Measurements from ENCODE around the gene UROC1. TPM values are rescaled to one million over a fixed set of nuclear protein-coding genes. Genes with fewer than 3 reads are reported as not detected.
A peak's percentile ranks its signal among the peaks of the same experiment; 100 is the strongest.

UROC1 gene
- total RNA-seq, 1 donor from 2014 or later: not detected

DNA sequence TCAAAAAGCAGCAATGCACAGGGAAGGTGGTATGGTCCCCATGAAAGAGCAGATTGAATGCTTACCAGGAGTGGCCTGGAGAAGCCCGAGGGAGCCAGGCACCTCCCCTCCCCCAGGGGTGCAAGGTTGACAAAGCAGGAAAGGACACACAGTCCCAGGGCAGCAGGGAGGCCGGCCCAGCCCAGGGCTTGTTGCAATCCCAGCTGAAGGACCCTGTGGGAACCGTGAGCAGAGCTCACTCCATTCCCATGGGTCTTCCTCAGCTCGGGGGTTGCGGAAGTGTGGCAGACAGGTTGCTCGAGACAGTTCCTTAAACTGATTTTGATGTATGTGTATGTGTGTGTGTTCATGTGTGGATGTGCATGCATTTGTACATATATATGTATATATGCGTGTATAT is 15.8 kb downstream of the UROC1 start:
- Mint-ChIP-seq H3K36me3 (ENCODE audit: low read depth) (no peaks in the 10 kb centered on the region), H3K4me1 (peaks cover 2% of the 10 kb centered on the region), H3K4me3 (no peak overlapping the region), H3K27ac (no peak overlapping the region), H3K9me3 (no peaks in the 10 kb centered on the region), H3K27me3 (peaks cover 3% of the 10 kb centered on the region)
- intact Hi-C loops (cut with micrococcal nuclease): no loop called here
- CTCF ChIA-PET: no interaction called here
- POLR2A ChIA-PET: no interaction called here
- TF ChIP-seq, protein P1, sequence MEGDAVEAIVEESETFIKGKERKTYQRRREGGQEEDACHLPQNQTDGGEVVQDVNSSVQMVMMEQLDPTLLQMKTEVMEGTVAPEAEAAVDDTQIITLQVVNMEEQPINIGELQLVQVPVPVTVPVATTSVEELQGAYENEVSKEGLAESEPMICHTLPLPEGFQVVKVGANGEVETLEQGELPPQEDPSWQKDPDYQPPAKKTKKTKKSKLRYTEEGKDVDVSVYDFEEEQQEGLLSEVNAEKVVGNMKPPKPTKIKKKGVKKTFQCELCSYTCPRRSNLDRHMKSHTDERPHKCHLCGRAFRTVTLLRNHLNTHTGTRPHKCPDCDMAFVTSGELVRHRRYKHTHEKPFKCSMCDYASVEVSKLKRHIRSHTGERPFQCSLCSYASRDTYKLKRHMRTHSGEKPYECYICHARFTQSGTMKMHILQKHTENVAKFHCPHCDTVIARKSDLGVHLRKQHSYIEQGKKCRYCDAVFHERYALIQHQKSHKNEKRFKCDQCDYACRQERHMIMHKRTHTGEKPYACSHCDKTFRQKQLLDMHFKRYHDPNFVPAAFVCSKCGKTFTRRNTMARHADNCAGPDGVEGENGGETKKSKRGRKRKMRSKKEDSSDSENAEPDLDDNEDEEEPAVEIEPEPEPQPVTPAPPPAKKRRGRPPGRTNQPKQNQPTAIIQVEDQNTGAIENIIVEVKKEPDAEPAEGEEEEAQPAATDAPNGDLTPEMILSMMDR (IDR thresholded peaks at IDR 0.05): no peak
- ATAC-seq (ENCODE audit: low read depth): peak; percentile 34
- DNase-seq: no peak

DNA sequence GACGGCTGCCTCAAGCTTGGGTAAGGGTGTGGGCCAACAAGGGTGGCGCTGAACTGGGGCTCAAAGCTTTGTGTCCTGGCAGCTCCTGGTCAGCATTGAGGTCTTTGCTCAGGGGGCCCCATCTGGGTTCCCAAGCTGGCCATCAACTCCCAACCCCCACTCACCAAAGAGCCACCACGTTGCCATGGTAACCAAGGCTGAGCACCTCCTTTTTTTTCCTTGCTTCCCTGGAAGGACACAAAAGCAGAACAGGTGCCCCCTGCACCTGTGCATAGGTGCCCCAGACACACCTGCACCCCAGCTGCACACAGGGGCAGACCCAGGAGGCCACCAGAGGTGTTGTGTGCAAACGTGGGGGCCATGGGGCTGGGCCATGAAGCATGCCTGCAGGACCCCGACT is 16.5 kb downstream of the UROC1 start:
- TF ChIP-seq, protein P1 (IDR thresholded peaks at IDR 0.05): no peak
- Mint-ChIP-seq H3K36me3 (ENCODE audit: low read depth) (no peaks in the 10 kb centered on the region), H3K27ac (no peak overlapping the region), H3K4me1 (peaks cover 2% of the 10 kb centered on the region), H3K4me3 (no peak overlapping the region), H3K9me3 (no peaks in the 10 kb centered on the region), H3K27me3 (peaks cover 3% of the 10 kb centered on the region)
- intact Hi-C loops (cut with micrococcal nuclease): no loop called here
- ChIA-PET POLR2A (no interaction called here), CTCF (no interaction called here)
- no peak for ATAC-seq (ENCODE audit: low read depth)
- DNase-seq: no peak

- Mint-ChIP-seq H3K27ac (no peak overlapping the region), H3K36me3 (ENCODE audit: low read depth) (no peaks in the 10 kb centered on the region), H3K4me1 (peaks cover 2% of the 10 kb centered on the region), H3K4me3 (no peak overlapping the region), H3K9me3 (no peaks in the 10 kb centered on the region), H3K27me3 (no peaks in the 10 kb centered on the region)
- POLR2A ChIA-PET: no interaction called here
- no peak for ATAC-seq (ENCODE audit: low read depth)
- CTCF ChIA-PET: no interaction called here
- TF ChIP-seq, protein P1 (IDR thresholded peaks at IDR 0.05): no peak
- no peak for DNase-seq
- intact Hi-C loops (cut with micrococcal nuclease): no loop called here
Measured at GRCh38 chr3:126500016-126500415, 17.6 kb downstream of the UROC1 start.

DNA sequence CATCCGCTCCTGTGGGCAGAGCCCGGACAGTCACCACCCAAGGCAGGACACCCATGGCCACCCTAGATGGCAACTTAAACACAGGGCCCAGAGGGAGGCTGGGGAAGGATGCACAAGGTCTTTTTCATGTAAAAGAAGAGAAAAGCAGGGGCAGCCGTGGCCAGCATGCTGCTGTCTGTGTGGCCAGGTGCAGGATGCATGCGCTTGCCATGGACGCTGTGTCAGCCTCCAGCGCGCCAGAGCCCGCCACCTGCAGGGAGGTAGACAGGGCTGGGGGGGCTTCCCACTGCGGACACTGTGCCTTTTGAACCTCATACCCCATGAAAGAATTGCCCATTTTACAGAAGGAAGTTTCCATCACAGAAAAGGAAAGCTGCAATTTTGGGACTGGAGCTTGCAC is 18.2 kb downstream of the UROC1 start:
- CTCF ChIA-PET: no interaction called here

DNA sequence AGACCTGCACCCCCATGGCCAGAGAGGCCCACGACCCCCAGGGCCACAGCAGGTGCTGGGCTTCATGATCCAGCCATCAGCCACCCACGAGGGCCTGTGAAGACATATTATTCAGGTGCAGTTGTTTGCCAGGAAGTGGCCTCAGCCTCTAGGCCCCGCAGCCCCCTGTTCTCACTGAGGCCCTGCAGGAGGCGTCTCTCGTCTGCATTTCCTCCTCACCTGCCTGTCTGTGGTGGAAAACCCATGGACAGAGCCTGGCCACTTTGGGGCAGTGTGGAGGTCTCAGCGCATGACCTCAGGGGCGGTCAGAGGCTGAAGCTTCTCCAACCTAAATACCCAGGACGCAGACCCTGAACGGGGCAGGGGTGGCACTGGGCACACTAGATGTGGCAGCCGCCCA is 18.6 kb downstream of the UROC1 start:
- H3K4me3 Mint-ChIP-seq: no peak overlapping the region
- H3K36me3 Mint-ChIP-seq (ENCODE audit: low read depth): no peaks in the 10 kb centered on the region
- ATAC-seq (ENCODE audit: low read depth) (no peak), DNase-seq (no peak)
- H3K27me3 Mint-ChIP-seq: no peaks in the 10 kb centered on the region
- H3K9me3 Mint-ChIP-seq: no peaks in the 10 kb centered on the region
- ChIA-PET POLR2A (no interaction called here), CTCF (no interaction called here)
- H3K4me1 Mint-ChIP-seq: peaks cover 2% of the 10 kb centered on the region
- TF ChIP-seq, protein P1 (IDR thresholded peaks at IDR 0.05): no peak
- H3K27ac Mint-ChIP-seq: no peak overlapping the region
- intact Hi-C loops (cut with micrococcal nuclease): no loop called here

More for the DNA sequence above, 18.2 kb downstream of the UROC1 start:
- Mint-ChIP-seq H3K27me3 (no peaks in the 10 kb centered on the region), H3K4me3 (no peak overlapping the region), H3K9me3 (no peaks in the 10 kb centered on the region), H3K36me3 (ENCODE audit: low read depth) (no peaks in the 10 kb centered on the region), H3K27ac (no peak overlapping the region), H3K4me1 (peaks cover 2% of the 10 kb centered on the region)
- no peak for DNase-seq
- intact Hi-C loops (cut with micrococcal nuclease): no loop called here
- ATAC-seq (ENCODE audit: low read depth): no peak
- POLR2A ChIA-PET: no interaction called here
- TF ChIP-seq, protein P1 (IDR thresholded peaks at IDR 0.05): no peak
